ENCODE measurements around the gene ADIPOR2. TPM values are rescaled to one million over a fixed set of nuclear protein-coding genes. Genes with fewer than 3 reads are reported as not detected.

ADIPOR2 gene
- total and polyA plus RNA-seq, 3 donors from 2014 or later = 70.6 to 78.3 (median 75.1) TPM

GRCh38 chr12:1650260-1650977 lies 40.5 kb upstream of the ADIPOR2 start:
- peak overlapping the region; percentile 31 to 60 for H3K27ac ChIP-seq
- TF ChIP-seq CTCF (IDR thresholded peaks at IDR 0.05) (no peak), POLR2A (IDR thresholded peaks at IDR 0.05) (no peak)
- H3K9me3 ChIP-seq = no peaks in the 10 kb centered on the region
- H3K4me1 ChIP-seq = peaks cover 8% of the 10 kb centered on the region
- intact Hi-C loops (cut with DNase I; ENCODE audit: low total_unique reads) = loop anchor here (5.0 kb wide), 1 partner anchor 142 kb away; no protein-coding TSS in a partner anchor
- no peaks in the 10 kb centered on the region for H3K36me3 ChIP-seq (ENCODE audit: low read depth, missing control alignments)
- 41 to 43% methylated on average over 5 of the region's 5 CpGs for WGBS, 2 donors
- DNase-seq = no peak
- no peaks in the 10 kb centered on the region for H3K27me3 ChIP-seq
- H3K4me3 ChIP-seq = no peak overlapping the region

GRCh38 chr12:1650978-1651361 lies 39.9 kb upstream of the ADIPOR2 start:
- H3K9me3 ChIP-seq = no peaks in the 10 kb centered on the region

GRCh38 chr12:1651946-1652345 lies 38.9 kb upstream of the ADIPOR2 start:
- TF ChIP-seq POLR2A (IDR thresholded peaks at IDR 0.05) (no peak), CTCF (IDR thresholded peaks at IDR 0.05) (no peak)
- peaks cover 11% of the 10 kb centered on the region for H3K4me1 ChIP-seq
- no peak overlapping the region for H3K27ac ChIP-seq
- H3K27me3 ChIP-seq = no peaks in the 10 kb centered on the region
- DNase-seq = no peak
- intact Hi-C loops (cut with DNase I; ENCODE audit: low total_unique reads) = loop anchor here (5.0 kb wide), 1 partner anchor 140 kb away; no protein-coding TSS in a partner anchor
- H3K4me3 ChIP-seq = no peak overlapping the region
- no peaks in the 10 kb centered on the region for H3K9me3 ChIP-seq
- no peaks in the 10 kb centered on the region for H3K36me3 ChIP-seq (ENCODE audit: low read depth, missing control alignments)

More at GRCh38 chr12:1650978-1651361, 39.9 kb upstream of the ADIPOR2 start:
- 40 to 49% methylated on average over 6 of the region's 6 CpGs for WGBS, 2 donors
- H3K27ac ChIP-seq = peak overlapping the region; percentile 31 to 60
- no peaks in the 10 kb centered on the region for H3K27me3 ChIP-seq
- H3K4me3 ChIP-seq = no peak overlapping the region
- no peak for DNase-seq
- peaks cover 8% of the 10 kb centered on the region for H3K4me1 ChIP-seq
- no peaks in the 10 kb centered on the region for H3K36me3 ChIP-seq (ENCODE audit: low read depth, missing control alignments)
- intact Hi-C loops (cut with DNase I; ENCODE audit: low total_unique reads) = loop anchor here (5.0 kb wide), 1 partner anchor 141 kb away; no protein-coding TSS in a partner anchor
- TF ChIP-seq CTCF (IDR thresholded peaks at IDR 0.05) = no peak
- TF ChIP-seq POLR2A (IDR thresholded peaks at IDR 0.05) = no peak

GRCh38 chr12:1655225-1655788 lies 35.6 kb upstream of the ADIPOR2 start:
- DNase-seq = no peak
- H3K27me3 ChIP-seq = no peaks in the 10 kb centered on the region
- H3K4me3 ChIP-seq = no peak overlapping the region
- no peak overlapping the region for H3K27ac ChIP-seq
- H3K9me3 ChIP-seq = no peaks in the 10 kb centered on the region
- TF ChIP-seq POLR2A (IDR thresholded peaks at IDR 0.05) (no peak), CTCF (IDR thresholded peaks at IDR 0.05) (no peak)
- H3K4me1 ChIP-seq = peaks cover 31% of the 10 kb centered on the region
- intact Hi-C loops (cut with DNase I; ENCODE audit: low total_unique reads) = no loop called here
- 88 to 92% methylated on average over 6 of the region's 6 CpGs for WGBS, 2 donors
- H3K36me3 ChIP-seq (ENCODE audit: low read depth, missing control alignments) = no peaks in the 10 kb centered on the region

Measured in testis (tissue), 3 donors.